ENCODE measurements around the gene GPR39. TPM values are rescaled to one million over a fixed set of nuclear protein-coding genes. Genes with fewer than 3 reads are reported as not detected.

GPR39 gene
- total and polyA plus RNA-seq, 12 donors: 0.10 to 0.28 (median 0.17) TPM; not detected in 7

- no peak overlapping the region for H3K4me3 ChIP-seq
- 64 to 74% (median 72%) methylated on average over 4 of the region's 4 CpGs for WGBS, 4 donors
- DNase-seq: no peak
Measured at GRCh38 chr2:132496555-132496954, 80.0 kb downstream of the GPR39 start.

GRCh38 chr2:132497591-132497990, 81.0 kb downstream of the GPR39 start:
- intact Hi-C loops (cut with DNase I): no loop called here
- Histone ChIP-seq H3K27ac (no peak overlapping the region), H3K4me3 (no peak overlapping the region), H3K27me3 (no peaks in the 10 kb centered on the region), H3K4me1 (replicated peaks in 1 of 2) (no peaks in the 10 kb centered on the region), H3K36me3 (replicated peaks in 1 of 2) (no peaks in the 10 kb centered on the region), H3K9me3 (replicated peaks in 1 of 3) (no peaks in the 10 kb centered on the region)
- no peak for DNase-seq
- no peak for TF ChIP-seq POLR2A (IDR thresholded peaks at IDR 0.05)

More at GRCh38 chr2:132496555-132496954, 80.0 kb downstream of the GPR39 start:
- H3K27ac ChIP-seq: no peak overlapping the region
- H3K36me3 ChIP-seq (replicated peaks in 1 of 2): no peaks in the 10 kb centered on the region
- H3K27me3 ChIP-seq: no peaks in the 10 kb centered on the region
- no peaks in the 10 kb centered on the region for H3K4me1 ChIP-seq (replicated peaks in 1 of 2)
- no peak for TF ChIP-seq POLR2A (IDR thresholded peaks at IDR 0.05)
- TF ChIP-seq, protein P1, sequence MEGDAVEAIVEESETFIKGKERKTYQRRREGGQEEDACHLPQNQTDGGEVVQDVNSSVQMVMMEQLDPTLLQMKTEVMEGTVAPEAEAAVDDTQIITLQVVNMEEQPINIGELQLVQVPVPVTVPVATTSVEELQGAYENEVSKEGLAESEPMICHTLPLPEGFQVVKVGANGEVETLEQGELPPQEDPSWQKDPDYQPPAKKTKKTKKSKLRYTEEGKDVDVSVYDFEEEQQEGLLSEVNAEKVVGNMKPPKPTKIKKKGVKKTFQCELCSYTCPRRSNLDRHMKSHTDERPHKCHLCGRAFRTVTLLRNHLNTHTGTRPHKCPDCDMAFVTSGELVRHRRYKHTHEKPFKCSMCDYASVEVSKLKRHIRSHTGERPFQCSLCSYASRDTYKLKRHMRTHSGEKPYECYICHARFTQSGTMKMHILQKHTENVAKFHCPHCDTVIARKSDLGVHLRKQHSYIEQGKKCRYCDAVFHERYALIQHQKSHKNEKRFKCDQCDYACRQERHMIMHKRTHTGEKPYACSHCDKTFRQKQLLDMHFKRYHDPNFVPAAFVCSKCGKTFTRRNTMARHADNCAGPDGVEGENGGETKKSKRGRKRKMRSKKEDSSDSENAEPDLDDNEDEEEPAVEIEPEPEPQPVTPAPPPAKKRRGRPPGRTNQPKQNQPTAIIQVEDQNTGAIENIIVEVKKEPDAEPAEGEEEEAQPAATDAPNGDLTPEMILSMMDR (IDR thresholded peaks at IDR 0.05): no peak
- intact Hi-C loops (cut with DNase I): no loop called here
- no peaks in the 10 kb centered on the region for H3K9me3 ChIP-seq (replicated peaks in 1 of 3)

DNA sequence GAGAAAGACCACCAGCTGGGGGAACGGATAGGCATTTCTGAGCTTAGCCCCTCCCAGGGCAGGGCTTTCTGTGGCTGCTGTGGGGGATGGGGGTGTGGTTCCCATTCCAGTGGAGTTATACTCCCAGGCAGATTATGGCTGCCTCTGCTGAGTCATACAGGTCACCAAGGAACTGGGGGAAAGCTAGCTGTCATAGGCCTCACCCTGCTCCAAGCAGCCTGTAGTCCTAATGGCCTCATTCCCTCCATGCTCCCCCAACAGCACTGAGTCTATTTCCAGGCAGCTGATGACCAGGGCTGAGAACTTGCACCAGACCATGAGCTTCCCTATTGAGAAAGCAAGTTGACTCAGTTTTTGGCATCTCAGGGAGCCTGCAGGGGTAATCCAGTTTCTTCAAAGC, 87.1 kb downstream of the GPR39 start:
- intact Hi-C loops (cut with DNase I): no loop called here
- no peaks in the 10 kb centered on the region for H3K27me3 ChIP-seq
- no peaks in the 10 kb centered on the region for H3K9me3 ChIP-seq (replicated peaks in 1 of 3)
- H3K27ac ChIP-seq: no peak overlapping the region
- DNase-seq: no peak
- no peaks in the 10 kb centered on the region for H3K4me1 ChIP-seq (replicated peaks in 1 of 2)
- TF ChIP-seq, protein P1 (IDR thresholded peaks at IDR 0.05): no peak
- TF ChIP-seq POLR2A (IDR thresholded peaks at IDR 0.05): no peak
- WGBS, 4 donors: 41 to 67% (median 60%) methylated on average over 1 of the region's 1 CpG
- H3K36me3 ChIP-seq (replicated peaks in 1 of 2): no peaks in the 10 kb centered on the region
- H3K4me3 ChIP-seq: no peak overlapping the region

DNA sequence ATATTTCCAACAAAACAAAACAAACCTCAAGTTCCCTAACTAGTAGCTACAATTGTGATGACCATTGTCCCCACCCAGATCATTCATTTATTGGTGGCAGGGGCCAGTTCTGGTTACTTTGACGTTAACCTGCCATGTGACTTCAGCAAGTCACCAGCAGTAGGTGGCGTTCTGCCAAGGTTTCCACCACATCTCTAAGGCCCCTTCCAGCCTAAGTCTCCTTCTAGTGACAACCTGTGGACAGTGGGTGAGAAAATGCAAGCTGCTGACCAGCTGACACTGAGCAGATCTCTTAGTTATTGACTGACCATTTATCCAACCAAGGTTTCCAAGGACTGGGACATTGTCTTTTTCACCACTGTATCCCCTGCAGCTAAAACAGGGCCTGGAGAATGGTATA, 98.4 kb downstream of the GPR39 start:
- WGBS, 4 donors: 0 to 51% (median 36%) methylated on average over 1 to 2 of the region's 2 CpGs
- DNase-seq: no peak
- no peak for TF ChIP-seq POLR2A (IDR thresholded peaks at IDR 0.05)
- TF ChIP-seq, protein P1 (IDR thresholded peaks at IDR 0.05): no peak
- Histone ChIP-seq H3K4me3 (no peak overlapping the region), H3K9me3 (replicated peaks in 1 of 3) (no peaks in the 10 kb centered on the region), H3K4me1 (replicated peaks in 1 of 2) (no peaks in the 10 kb centered on the region), H3K27me3 (no peaks in the 10 kb centered on the region), H3K36me3 (replicated peaks in 1 of 2) (no peaks in the 10 kb centered on the region), H3K27ac (no peak overlapping the region)
- intact Hi-C loops (cut with DNase I): no loop called here

GRCh38 chr2:132517386-132517785, 100.8 kb downstream of the GPR39 start:
- TF ChIP-seq, protein P1 (IDR thresholded peaks at IDR 0.05): no peak
- TF ChIP-seq POLR2A (IDR thresholded peaks at IDR 0.05): no peak
- Histone ChIP-seq H3K9me3 (replicated peaks in 1 of 3) (no peaks in the 10 kb centered on the region), H3K27me3 (no peaks in the 10 kb centered on the region), H3K4me1 (replicated peaks in 1 of 2) (no peaks in the 10 kb centered on the region), H3K36me3 (replicated peaks in 1 of 2) (no peaks in the 10 kb centered on the region), H3K4me3 (no peak overlapping the region), H3K27ac (no peak overlapping the region)
- no peak for DNase-seq
- WGBS, 4 donors: 67 to 84% (median 71%) methylated on average over 1 of the region's 1 CpG
- intact Hi-C loops (cut with DNase I): no loop called here

Data from adrenal gland (tissue), 12 donors.